Neural progenitor cell (in vitro differentiated cells): ENCODE data around the gene ADAMTS3. TPM values are rescaled to one million over a fixed set of nuclear protein-coding genes. Genes with fewer than 3 reads are reported as not detected.

Source experiments
- DNase-seq: peaks from one replicate; pipeline ENCODE4 v3.0.0-alpha.2; 2016; ENCODE audit warnings: low spot score
- H2AFZ ChIP-seq: fragments of 200-600 bp; sonication (generic); replicated peaks from 2 replicates; pipeline ENCODE4 v1.6.1; 2016; ENCODE audit warnings: antibody characterized with exemption
- H3F3A ChIP-seq: fragments of 200-600 bp; sonication (generic); 2 replicates; pipeline ENCODE4 v1.6.1; 2016; ENCODE audit warnings: antibody characterized with exemption, low read depth
- H3K27ac ChIP-seq: fragments of 200-600 bp; sonication (generic); 2 replicates; pipeline ENCODE4 v1.5.1; 2016; ENCODE audit warnings: mild to moderate bottlenecking
- H3K27me3 ChIP-seq: fragments of 200-600 bp; sonication (generic); 2 replicates; pipeline ENCODE4 v1.6.1; 2016; ENCODE audit warnings: mild to moderate bottlenecking, moderate library complexity
- H3K36me3 ChIP-seq: fragments of 200-600 bp; sonication (generic); 2 replicates; pipeline ENCODE4 v1.5.1; 2016
- H3K4me1 ChIP-seq: fragments of 200-600 bp; sonication (generic); 2 replicates; pipeline ENCODE4 v1.6.1; 2016; ENCODE audit warnings: mixed run types
- H3K4me2 ChIP-seq: fragments of 200-600 bp; sonication (generic); 2 replicates; pipeline ENCODE4 v1.6.1; 2016
- H3K4me3 ChIP-seq: fragments of 200-600 bp; sonication (generic); 2 replicates; pipeline ENCODE4 v1.5.1; 2016
- H3K79me2 ChIP-seq: fragments of 200-600 bp; sonication (generic); 2 replicates; pipeline ENCODE4 v1.6.1; 2016; ENCODE audit warnings: low read depth
- H3K9ac ChIP-seq: fragments of 200-600 bp; sonication (generic); 2 replicates; pipeline ENCODE4 v1.6.1; 2016
- H3K9me3 ChIP-seq: fragments of 200-600 bp; sonication (generic); 2 replicates; pipeline ENCODE4 v1.5.1; 2016; ENCODE audit warnings: low read depth
- H4K20me1 ChIP-seq: fragments of 200-600 bp; sonication (generic); 2 replicates; pipeline ENCODE4 v1.6.1; 2016; ENCODE audit warnings: low read depth
- H3K27ac Mint-ChIP-seq: 3 replicates; pipeline ENCODE4 v1.8.0; 2021; ENCODE audit warnings: mixed read lengths
- H3K27me3 Mint-ChIP-seq: 2 replicates; pipeline ENCODE4 v1.8.0; 2022; ENCODE audit warnings: low read depth, mild to moderate bottlenecking, inconsistent platforms, moderate library complexity, mixed read lengths; ENCODE audit not compliant: insufficient read depth
- H3K36me3 Mint-ChIP-seq: 3 replicates; pipeline ENCODE4 v1.8.0; 2021; ENCODE audit warnings: mixed read lengths
- H3K4me1 Mint-ChIP-seq: 3 replicates; pipeline ENCODE4 v1.8.0; 2021; ENCODE audit warnings: mixed read lengths
- H3K4me3 Mint-ChIP-seq: 3 replicates; pipeline ENCODE4 v1.8.0; 2021; ENCODE audit warnings: mild to moderate bottlenecking, moderate library complexity, mixed read lengths
- H3K9me3 Mint-ChIP-seq: 3 replicates; pipeline ENCODE4 v1.8.0; 2020; ENCODE audit warnings: mixed read lengths
- EZH2 ChIP-seq: fragments of 200-600 bp; sonication (generic); IDR thresholded peaks from 2 replicates; pipeline ENCODE4 v1.6.1; 2017; ENCODE audit warnings: antibody characterized with exemption, mild to moderate bottlenecking, moderate library complexity
- EZH2phosphoT487 ChIP-seq: fragments of 200-600 bp; sonication (generic); IDR thresholded peaks from 2 replicates; pipeline ENCODE4 v1.6.1; 2017; ENCODE audit warnings: antibody characterized with exemption
- total RNA-seq: library from RNA; depleted of rRNA; stranded (reverse); fragments of >200 nt; gene quantifications from 2 replicates; pipeline ENCODE4 v1.2.3, GENCODE V29; 2015; ENCODE audit warnings: low replicate concordance
- TF ChIP-seq, protein P1 (sequence below): fragments of 200-600 bp; sonication (generic); IDR thresholded peaks from 2 replicates; pipeline ENCODE4 v1.5.1; 2017; ENCODE audit warnings: antibody characterized with exemption, mild to moderate bottlenecking

ADAMTS3 gene
- total RNA-seq, 1 donor from 2014 or later = 2.1 TPM

DNA sequence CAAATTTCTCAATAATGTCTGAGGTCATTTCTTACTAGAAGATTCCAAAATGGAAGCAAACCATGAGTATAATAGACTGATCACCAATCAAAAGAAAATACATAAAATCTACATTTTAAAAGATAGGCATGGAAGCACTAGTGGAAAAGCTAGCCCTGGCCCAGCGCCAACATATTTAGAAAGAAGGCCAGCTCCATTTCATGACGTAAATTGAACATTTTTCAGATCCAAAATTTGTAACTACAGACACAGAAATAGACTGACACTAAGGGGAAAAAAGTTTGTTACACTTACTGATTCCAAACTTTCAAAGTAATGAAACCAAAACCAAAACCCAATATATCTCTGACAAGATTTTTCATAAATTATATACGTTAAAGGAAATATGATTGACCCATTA lies 117.7 kb downstream of the ADAMTS3 start:
- no peak for DNase-seq
- H3K27ac Mint-ChIP-seq = no peak overlapping the region
- no peaks in the 10 kb centered on the region for H3K79me2 ChIP-seq
- H3K4me3 ChIP-seq = no peak overlapping the region
- no peaks in the 10 kb centered on the region for H3F3A ChIP-seq
- no peaks in the 10 kb centered on the region for H3K4me1 Mint-ChIP-seq
- H4K20me1 ChIP-seq = no peaks in the 10 kb centered on the region
- H3K27ac ChIP-seq = no peak overlapping the region
- TF ChIP-seq EZH2phosphoT487 = no peak
- TF ChIP-seq, protein P1, sequence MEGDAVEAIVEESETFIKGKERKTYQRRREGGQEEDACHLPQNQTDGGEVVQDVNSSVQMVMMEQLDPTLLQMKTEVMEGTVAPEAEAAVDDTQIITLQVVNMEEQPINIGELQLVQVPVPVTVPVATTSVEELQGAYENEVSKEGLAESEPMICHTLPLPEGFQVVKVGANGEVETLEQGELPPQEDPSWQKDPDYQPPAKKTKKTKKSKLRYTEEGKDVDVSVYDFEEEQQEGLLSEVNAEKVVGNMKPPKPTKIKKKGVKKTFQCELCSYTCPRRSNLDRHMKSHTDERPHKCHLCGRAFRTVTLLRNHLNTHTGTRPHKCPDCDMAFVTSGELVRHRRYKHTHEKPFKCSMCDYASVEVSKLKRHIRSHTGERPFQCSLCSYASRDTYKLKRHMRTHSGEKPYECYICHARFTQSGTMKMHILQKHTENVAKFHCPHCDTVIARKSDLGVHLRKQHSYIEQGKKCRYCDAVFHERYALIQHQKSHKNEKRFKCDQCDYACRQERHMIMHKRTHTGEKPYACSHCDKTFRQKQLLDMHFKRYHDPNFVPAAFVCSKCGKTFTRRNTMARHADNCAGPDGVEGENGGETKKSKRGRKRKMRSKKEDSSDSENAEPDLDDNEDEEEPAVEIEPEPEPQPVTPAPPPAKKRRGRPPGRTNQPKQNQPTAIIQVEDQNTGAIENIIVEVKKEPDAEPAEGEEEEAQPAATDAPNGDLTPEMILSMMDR = no peak
- no peak for TF ChIP-seq EZH2
- no peak overlapping the region for H3K9ac ChIP-seq
- no peak overlapping the region for H3K4me2 ChIP-seq
- H3K4me1 ChIP-seq = no peaks in the 10 kb centered on the region
- no peaks in the 10 kb centered on the region for H3K9me3 ChIP-seq
- H3K36me3 ChIP-seq = no peaks in the 10 kb centered on the region
- H3K9me3 Mint-ChIP-seq = no peaks in the 10 kb centered on the region
- no peak overlapping the region for H3K4me3 Mint-ChIP-seq
- no peaks in the 10 kb centered on the region for H3K27me3 Mint-ChIP-seq
- no peak overlapping the region for H2AFZ ChIP-seq
- no peaks in the 10 kb centered on the region for H3K36me3 Mint-ChIP-seq
- no peaks in the 10 kb centered on the region for H3K27me3 ChIP-seq

DNA sequence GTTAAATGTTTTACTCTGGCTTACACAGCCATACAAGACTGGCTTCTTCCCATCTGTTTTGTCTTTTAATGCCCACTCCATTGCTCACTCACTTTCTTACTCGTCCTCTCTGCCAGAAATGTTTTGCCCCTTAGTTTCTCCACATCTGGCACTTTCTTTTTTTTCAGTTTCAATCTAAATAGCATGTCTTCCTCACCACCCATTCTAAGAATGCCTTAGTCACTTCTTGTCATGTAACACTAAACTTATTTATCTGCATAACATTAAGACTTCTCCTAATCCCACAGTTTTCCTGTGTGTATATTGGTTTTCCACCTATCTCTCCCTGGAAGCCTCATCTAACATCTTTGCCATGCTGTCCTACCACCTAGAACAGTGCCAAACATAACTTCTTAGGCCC lies 119.3 kb downstream of the ADAMTS3 start:
- Histone ChIP-seq H3K4me1 (no peaks in the 10 kb centered on the region), H2AFZ (no peak overlapping the region), H3K9me3 (no peaks in the 10 kb centered on the region), H3K27ac (no peak overlapping the region), H3K4me2 (no peak overlapping the region), H3K27me3 (no peaks in the 10 kb centered on the region), H3F3A (no peaks in the 10 kb centered on the region), H3K36me3 (no peaks in the 10 kb centered on the region), H4K20me1 (no peaks in the 10 kb centered on the region), H3K9ac (no peak overlapping the region), H3K4me3 (no peak overlapping the region), H3K79me2 (no peaks in the 10 kb centered on the region)
- TF ChIP-seq, protein P1 = no peak
- TF ChIP-seq EZH2 (no peak), EZH2phosphoT487 (no peak)
- Mint-ChIP-seq H3K27ac (no peak overlapping the region), H3K4me3 (no peak overlapping the region), H3K27me3 (no peaks in the 10 kb centered on the region), H3K4me1 (no peaks in the 10 kb centered on the region), H3K36me3 (no peaks in the 10 kb centered on the region), H3K9me3 (no peaks in the 10 kb centered on the region)
- DNase-seq = no peak

DNA sequence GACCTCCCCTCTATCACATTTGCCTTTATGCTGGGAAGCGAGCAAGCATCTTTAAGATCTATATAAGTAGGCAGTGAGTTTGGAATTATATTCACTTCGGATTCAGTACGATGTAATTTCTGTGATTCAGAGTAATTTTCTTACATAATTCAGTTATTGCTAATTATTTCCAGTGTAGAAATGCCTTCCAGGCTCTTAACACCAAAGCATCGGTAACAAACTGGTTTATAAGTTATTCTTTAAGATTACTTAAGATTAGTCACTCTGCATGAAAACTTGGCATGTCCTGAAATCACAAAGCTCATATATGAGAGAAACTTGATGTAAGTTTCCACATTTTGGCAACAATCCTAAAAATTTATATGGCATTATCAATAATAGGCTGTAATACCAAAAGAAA lies 120.8 kb downstream of the ADAMTS3 start:
- Mint-ChIP-seq H3K4me1 (no peaks in the 10 kb centered on the region), H3K9me3 (no peaks in the 10 kb centered on the region), H3K4me3 (no peak overlapping the region), H3K27ac (no peak overlapping the region), H3K27me3 (no peaks in the 10 kb centered on the region), H3K36me3 (no peaks in the 10 kb centered on the region)
- Histone ChIP-seq H2AFZ (no peak overlapping the region), H3K27ac (no peak overlapping the region), H3K4me1 (no peaks in the 10 kb centered on the region), H3K9ac (no peak overlapping the region), H3K27me3 (no peaks in the 10 kb centered on the region), H3K9me3 (no peaks in the 10 kb centered on the region), H3K4me2 (no peak overlapping the region), H4K20me1 (no peaks in the 10 kb centered on the region), H3K36me3 (no peaks in the 10 kb centered on the region), H3F3A (no peaks in the 10 kb centered on the region), H3K4me3 (no peak overlapping the region), H3K79me2 (no peaks in the 10 kb centered on the region)
- TF ChIP-seq EZH2phosphoT487 = no peak
- TF ChIP-seq, protein P1 = no peak
- TF ChIP-seq EZH2 = no peak
- no peak for DNase-seq
